ENCODE data around the gene STX10.

Gene STX10

GRCh38 chr19:13115936-13116281 lies 34.3 kb downstream of the STX10 start:
- no peak for TF ChIP-seq CTCF (IDR thresholded peaks at IDR 0.05; ENCODE audit: low read depth, low read length, missing control alignments)
- peak overlapping the region; percentile 81 for H3K4me3 ChIP-seq (ENCODE audit: low read depth, low read length)
- DNase-seq (ENCODE audit: low read depth) = no peak

DNA sequence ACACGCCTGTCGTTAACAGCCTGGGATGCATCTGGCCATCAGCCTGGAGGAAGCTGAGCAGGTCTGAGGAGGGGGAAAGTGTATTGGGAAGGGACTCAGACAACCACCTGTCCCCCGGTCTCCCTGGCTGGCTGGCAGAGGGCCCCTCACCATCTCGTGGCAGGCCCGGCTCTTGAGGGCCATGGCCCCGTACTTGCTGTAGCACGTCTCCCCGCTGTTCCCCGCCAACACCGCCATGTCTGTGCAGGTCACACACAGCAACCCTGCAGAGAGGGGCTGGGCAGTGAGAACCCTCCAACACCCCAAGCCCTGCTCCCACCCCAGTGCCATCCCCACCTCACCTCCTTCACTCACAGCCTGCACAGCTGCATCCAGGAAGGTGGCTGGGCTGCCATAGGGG lies 37.6 kb downstream of the STX10 start:
- no peak for TF ChIP-seq CTCF (IDR thresholded peaks at IDR 0.05; ENCODE audit: low read depth, low read length, missing control alignments)
- no peak overlapping the region for H3K4me3 ChIP-seq (ENCODE audit: low read depth, low read length)
- no peak for DNase-seq (ENCODE audit: low read depth)

DNA sequence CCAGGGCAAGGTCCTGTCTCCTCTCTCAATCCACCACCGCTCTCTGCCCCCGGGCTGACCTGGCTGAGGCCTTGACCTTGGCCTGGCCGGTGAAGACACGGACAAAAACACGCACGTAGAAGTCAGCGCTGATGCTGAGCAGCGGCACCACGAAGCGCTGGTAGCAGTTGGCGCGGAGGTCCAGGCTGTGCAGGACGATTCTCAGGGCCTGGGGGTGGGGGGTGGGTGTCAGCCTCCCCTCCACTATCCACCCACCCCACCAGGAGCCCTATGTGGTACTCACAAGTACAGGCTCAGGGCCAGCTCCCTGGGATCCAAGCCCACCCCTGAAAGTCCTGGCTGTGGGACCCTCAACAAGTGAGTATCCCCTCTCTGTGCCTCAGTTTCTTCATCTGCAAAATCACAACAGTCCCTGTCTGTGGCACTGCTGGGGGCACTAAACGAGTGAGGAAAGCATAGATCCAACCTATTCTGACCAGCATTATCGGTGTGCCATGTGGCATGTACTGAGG lies 40.0 kb downstream of the STX10 start:
- no peak for DNase-seq (ENCODE audit: low read depth)
- H3K4me3 ChIP-seq (ENCODE audit: low read depth, low read length) = no peak overlapping the region
- no peak for TF ChIP-seq CTCF (IDR thresholded peaks at IDR 0.05; ENCODE audit: low read depth, low read length, missing control alignments)

DNA sequence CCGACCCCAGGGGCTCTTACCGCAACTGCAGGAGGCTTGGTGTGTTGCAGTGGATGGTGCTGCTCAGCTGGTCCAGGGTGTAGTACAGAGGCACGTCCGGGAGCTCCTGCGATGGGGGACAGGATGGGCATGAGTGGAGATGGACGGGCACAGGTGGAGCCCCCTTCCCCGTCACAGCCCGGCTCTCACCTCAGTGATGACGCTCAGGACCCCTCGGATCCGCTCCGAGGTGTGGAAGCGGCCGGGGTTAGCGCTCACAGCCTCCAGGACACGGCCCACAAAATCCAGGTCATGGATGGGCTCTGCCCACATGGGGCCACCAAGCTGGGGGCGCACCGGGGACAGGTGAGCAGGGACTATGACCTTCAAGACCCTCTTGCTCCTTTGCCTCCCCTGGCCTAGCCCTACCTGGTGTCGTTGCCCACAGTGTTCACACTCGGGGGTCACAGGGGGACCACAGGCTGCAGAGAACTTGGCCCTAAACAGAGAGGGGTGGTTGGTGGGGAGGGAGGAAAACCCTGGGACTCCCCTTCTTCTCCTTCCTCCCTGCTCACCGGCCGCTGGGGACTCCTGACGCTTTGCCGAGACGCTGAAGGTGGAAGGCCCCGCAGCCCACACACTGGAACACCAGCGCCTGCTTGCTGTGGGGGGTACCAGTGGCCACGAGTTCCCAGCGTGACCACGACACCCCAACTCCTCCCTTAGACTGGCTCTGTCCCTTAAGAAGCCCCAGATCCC lies 40.6 kb downstream of the STX10 start:
- no peak for DNase-seq (ENCODE audit: low read depth)
- no peak for TF ChIP-seq CTCF (IDR thresholded peaks at IDR 0.05; ENCODE audit: low read depth, low read length, missing control alignments)

DNA sequence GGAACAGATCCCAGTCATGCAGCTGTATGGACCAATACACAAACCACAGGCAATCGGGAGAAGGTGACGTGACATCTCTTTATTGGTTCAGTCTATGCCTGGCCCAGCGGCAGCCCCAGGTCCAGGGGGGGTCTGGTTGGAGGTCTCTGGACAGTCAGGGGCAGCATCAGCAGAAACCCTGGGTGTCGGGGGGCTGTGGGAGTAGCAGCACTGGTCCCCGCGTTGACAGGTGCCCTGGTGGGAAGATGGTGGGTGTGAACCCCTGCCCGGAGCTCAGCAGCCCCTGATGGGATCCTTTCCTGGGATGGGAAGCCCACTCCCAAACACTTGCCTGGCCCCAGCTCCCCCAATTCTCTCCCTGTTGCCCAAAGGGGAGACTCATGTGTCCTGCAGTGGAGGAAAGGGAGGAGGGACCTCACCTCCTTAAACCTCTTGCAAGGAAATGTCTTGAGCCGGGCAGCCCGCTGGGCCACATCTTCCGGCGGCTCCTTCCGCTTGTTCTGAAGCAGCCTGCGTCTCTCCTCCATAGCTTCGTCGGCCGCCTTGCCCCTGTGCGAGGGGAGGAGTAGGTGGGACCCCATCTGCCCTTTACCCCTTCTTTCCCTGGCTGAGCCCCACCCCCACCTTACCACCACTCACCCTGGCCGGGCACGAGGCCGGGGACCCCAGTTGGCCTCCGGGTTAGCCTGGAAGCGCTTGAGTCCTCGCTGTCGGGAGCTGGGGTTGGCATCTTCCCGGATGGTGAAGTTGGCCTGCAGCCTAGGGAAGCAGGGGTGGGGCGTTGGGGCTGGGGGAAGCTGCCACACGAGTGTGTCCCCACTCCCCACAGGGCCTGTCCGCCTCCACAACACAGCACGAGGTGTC lies 45.1 kb downstream of the STX10 start:
- H3K4me3 ChIP-seq (ENCODE audit: low read depth, low read length) = peak overlapping the region; percentile 70
- TF ChIP-seq CTCF (IDR thresholded peaks at IDR 0.05; ENCODE audit: low read depth, low read length, missing control alignments) = no peak
- no peak for DNase-seq (ENCODE audit: low read depth)

More for the DNA sequence above, 40.6 kb downstream of the STX10 start:
- H3K4me3 ChIP-seq (ENCODE audit: low read depth, low read length) = no peak overlapping the region

DNA sequence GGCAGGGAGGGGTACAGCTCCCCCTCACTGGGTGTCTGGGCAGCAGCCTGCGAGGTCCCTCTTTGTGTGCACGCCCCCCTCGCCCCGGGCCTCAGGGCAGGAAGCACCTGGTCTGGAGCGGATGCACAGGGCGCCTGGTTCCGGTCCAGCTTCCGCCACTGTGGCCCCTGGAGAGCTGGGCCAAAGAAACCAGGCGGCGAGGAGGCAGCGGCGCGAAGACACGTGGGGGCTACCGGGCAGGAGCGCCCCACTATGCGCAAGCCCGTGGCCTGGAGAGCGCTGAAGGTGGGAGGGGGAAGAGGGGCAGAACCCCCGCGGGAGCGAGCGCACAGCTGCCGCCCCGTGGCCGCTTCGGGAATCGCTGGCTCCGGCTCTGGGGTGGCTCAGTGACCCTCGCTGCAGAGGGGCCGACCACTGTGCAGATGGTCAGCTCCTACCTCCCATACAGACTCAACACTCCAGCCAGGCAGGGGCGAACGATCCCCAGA lies 45.8 kb downstream of the STX10 start:
- H3K4me3 ChIP-seq (ENCODE audit: low read depth, low read length) = peak overlapping the region; percentile 70
- TF ChIP-seq CTCF (IDR thresholded peaks at IDR 0.05; ENCODE audit: low read depth, low read length, missing control alignments) = peak; percentile 99
- DNase-seq (ENCODE audit: low read depth) = no peak

Data from GM12864 (cell line).